Stimulated activated CD4-positive, alpha-beta T cell treated with anti-CD3 and anti-CD28 coated beads, Interleukin-12 subunit alpha, Interleukin-12 subunit beta, amount 100 ng/mL, for 48 hours (primary cell): ENCODE measurements around the gene KIRREL3.
"Not testable (repeated sequence)": the region's sequence is repeated elsewhere in the genome, so short reads cannot be mapped to it uniquely, and the experiment has no call there.

Experiments used
- DNase-seq, 3 donors: peaks; one replicate each; pipeline ENCODE4 v3.0.0-alpha.2; 2020; ENCODE audit warnings: low read depth in 2 of 3, low spot score in 1 of 3

Gene KIRREL3

GRCh38 chr11:126959700-126960099 lies 40.9 kb downstream of the KIRREL3 start:
- no peak for DNase-seq

- no peak for DNase-seq
Measured at GRCh38 chr11:126956635-126957034, 43.9 kb downstream of the KIRREL3 start.

GRCh38 chr11:126952533-126952932 lies 48.0 kb downstream of the KIRREL3 start:
- not testable (repeated sequence) for DNase-seq

- no peak for DNase-seq
Measured at GRCh38 chr11:126951465-126951864, 49.1 kb downstream of the KIRREL3 start.

- no peak for DNase-seq
Measured at GRCh38 chr11:126949066-126949891, 51.3 kb downstream of the KIRREL3 start.

- DNase-seq: no peak
Measured at GRCh38 chr11:126948563-126948962, 52.0 kb downstream of the KIRREL3 start.

GRCh38 chr11:126945319-126945718 lies 55.3 kb downstream of the KIRREL3 start:
- no peak for DNase-seq

- DNase-seq: no peak
Measured at GRCh38 chr11:126943316-126943715, 57.3 kb downstream of the KIRREL3 start.

GRCh38 chr11:126942146-126942545 lies 58.4 kb downstream of the KIRREL3 start:
- DNase-seq: no peak

GRCh38 chr11:126939552-126939951 lies 61.0 kb downstream of the KIRREL3 start:
- DNase-seq: no peak

- DNase-seq: no peak
Measured at GRCh38 chr11:126938718-126939117, 61.9 kb downstream of the KIRREL3 start.

GRCh38 chr11:126930091-126930841 lies 70.3 kb downstream of the KIRREL3 start:
- DNase-seq: no peak

- no peak for DNase-seq
Measured at GRCh38 chr11:126929179-126930061, 71.2 kb downstream of the KIRREL3 start.

GRCh38 chr11:126927623-126928022 lies 72.9 kb downstream of the KIRREL3 start:
- DNase-seq: no peak

- DNase-seq: no peak
Measured at GRCh38 chr11:126926376-126926791, 74.2 kb downstream of the KIRREL3 start.

- no peak for DNase-seq
Measured at GRCh38 chr11:126925321-126926093, 75.1 kb downstream of the KIRREL3 start.

- no peak for DNase-seq
Measured at GRCh38 chr11:126924376-126925040, 76.1 kb downstream of the KIRREL3 start.

GRCh38 chr11:126920833-126921232 lies 79.7 kb downstream of the KIRREL3 start:
- DNase-seq: no peak

- no peak for DNase-seq
Measured at GRCh38 chr11:126919147-126919823, 81.3 kb downstream of the KIRREL3 start.
